Measurements from ENCODE around the gene GMDS.
"Not testable (repeated sequence)": the region's sequence is repeated elsewhere in the genome, so short reads cannot be mapped to it uniquely, and the experiment has no call there.

Gene GMDS

DNA sequence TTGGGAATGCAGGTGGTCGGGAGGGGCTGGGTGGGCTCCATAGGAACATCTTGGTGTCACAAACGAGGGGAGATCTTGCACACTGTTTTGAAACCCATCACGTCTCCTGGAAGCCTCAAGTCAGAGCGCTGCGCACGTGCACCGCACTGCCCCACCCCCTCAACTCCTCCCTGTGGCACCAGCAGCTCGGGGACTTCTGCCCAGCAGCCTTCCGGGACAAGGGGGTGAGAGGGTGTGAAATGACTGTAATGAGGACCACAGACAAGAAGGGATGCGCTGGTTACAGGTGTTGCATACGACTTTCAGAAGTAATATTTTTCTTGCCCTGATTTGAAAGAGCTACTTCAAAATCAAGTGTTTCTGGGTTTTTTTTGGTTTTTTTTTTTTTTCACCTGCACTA lies 575.4 kb downstream of the GMDS start:
- H3K27ac ChIP-seq = no peak overlapping the region
- TF ChIP-seq CTCF (conservative IDR thresholded peaks at IDR 0.05; ENCODE audit: low read depth, low read length) = no peak
- H3K9ac ChIP-seq = no peak overlapping the region
- H2AFZ ChIP-seq (ENCODE audit: low read depth) = no peak overlapping the region
- no peaks in the 10 kb centered on the region for H4K20me1 ChIP-seq (ENCODE audit: insufficient read depth)
- no peaks in the 10 kb centered on the region for H3K4me1 ChIP-seq (ENCODE audit: low read depth, poor library complexity, severe bottlenecking)
- H3K27me3 ChIP-seq (ENCODE audit: insufficient read depth, low read depth) = no peaks in the 10 kb centered on the region
- no peaks in the 10 kb centered on the region for H3K36me3 ChIP-seq (ENCODE audit: insufficient read depth)
- no peaks in the 10 kb centered on the region for H3K79me2 ChIP-seq (ENCODE audit: insufficient read depth, low read depth)
- no peak overlapping the region for H3K4me2 ChIP-seq
- no peak overlapping the region for H3K4me3 ChIP-seq (IDR thresholded peaks at IDR 0.05; ENCODE audit: insufficient read depth, low read depth, low read length)

- not testable (repeated sequence) for H3K27me3 ChIP-seq (ENCODE audit: insufficient read depth, low read depth); H3K36me3 ChIP-seq (ENCODE audit: insufficient read depth); H3K9ac ChIP-seq; H3K4me3 ChIP-seq (IDR thresholded peaks at IDR 0.05; ENCODE audit: insufficient read depth, low read depth, low read length); H3K4me2 ChIP-seq; H4K20me1 ChIP-seq (ENCODE audit: insufficient read depth); H2AFZ ChIP-seq (ENCODE audit: low read depth); H3K79me2 ChIP-seq (ENCODE audit: insufficient read depth, low read depth); H3K27ac ChIP-seq; H3K4me1 ChIP-seq (ENCODE audit: low read depth, poor library complexity, severe bottlenecking)
Measured at GRCh38 chr6:1668456-1668855, 576.9 kb downstream of the GMDS start.

DNA sequence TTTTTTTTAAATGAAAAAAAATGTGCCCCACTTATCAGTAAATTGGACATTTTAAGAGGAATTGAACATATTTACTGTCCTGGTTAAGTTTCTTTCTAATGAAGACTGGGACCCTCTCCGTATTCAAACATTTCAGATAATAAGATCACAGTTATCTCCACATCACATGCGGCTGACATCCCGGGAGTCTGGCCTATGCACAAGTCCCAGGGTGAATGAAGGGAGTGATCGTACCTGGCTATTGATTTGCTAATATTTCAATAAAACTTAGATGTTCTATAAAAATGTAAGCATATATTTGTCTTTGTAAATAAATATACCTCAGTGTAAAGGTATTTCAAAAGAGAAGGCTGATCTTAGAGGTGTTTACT lies 577.6 kb downstream of the GMDS start:
- Histone ChIP-seq H3K27me3 (ENCODE audit: insufficient read depth, low read depth) (no peaks in the 10 kb centered on the region), H3K9ac (no peak overlapping the region), H3K36me3 (ENCODE audit: insufficient read depth) (no peaks in the 10 kb centered on the region), H3K4me3 (IDR thresholded peaks at IDR 0.05; ENCODE audit: insufficient read depth, low read depth, low read length) (no peak overlapping the region), H3K4me1 (ENCODE audit: low read depth, poor library complexity, severe bottlenecking) (no peaks in the 10 kb centered on the region), H3K79me2 (ENCODE audit: insufficient read depth, low read depth) (no peaks in the 10 kb centered on the region), H2AFZ (ENCODE audit: low read depth) (no peak overlapping the region), H3K4me2 (no peak overlapping the region), H3K27ac (no peak overlapping the region), H4K20me1 (ENCODE audit: insufficient read depth) (no peaks in the 10 kb centered on the region)
- no peak for TF ChIP-seq CTCF (conservative IDR thresholded peaks at IDR 0.05; ENCODE audit: low read depth, low read length)

DNA sequence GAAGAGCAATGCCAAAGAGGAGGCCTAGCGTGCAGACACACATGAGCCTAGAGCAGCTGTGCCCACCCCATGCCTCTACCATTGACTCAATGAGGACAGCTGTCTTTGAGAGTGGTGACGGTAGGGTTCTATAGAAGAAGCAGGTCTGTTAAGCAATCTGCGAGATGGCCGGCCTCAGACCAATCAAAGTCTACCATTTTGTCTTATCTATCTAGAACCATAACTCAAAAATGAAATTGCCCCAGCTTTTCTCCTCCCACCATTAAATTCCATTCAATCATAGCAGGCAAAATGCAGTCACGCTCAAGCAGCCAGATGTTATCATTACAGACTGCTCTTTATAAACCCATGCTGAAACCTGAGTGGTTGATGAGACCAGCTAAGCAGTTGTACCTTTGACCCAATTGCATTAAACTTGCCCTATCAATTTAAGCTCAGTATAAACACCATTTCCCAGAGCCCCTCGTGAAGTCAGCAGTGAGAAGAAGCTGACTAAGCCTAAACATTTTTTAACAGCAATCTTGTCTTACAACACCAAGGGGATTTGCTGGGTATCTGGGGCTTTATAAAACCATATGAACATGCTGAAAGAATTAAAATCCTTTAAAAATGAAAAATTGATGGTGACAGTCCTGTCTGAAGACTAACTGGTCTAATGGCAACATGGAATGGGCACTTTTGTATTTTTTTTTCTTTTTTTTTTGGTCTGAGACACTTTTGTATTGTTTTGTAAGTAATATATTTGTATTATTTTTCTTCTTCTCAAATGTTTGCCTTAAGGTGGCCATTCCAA lies 578.2 kb downstream of the GMDS start:
- H3K4me3 ChIP-seq (IDR thresholded peaks at IDR 0.05; ENCODE audit: insufficient read depth, low read depth, low read length) = no peak overlapping the region
- no peak overlapping the region for H2AFZ ChIP-seq (ENCODE audit: low read depth)
- H3K4me2 ChIP-seq = no peak overlapping the region
- no peak overlapping the region for H3K9ac ChIP-seq
- H3K79me2 ChIP-seq (ENCODE audit: insufficient read depth, low read depth) = no peaks in the 10 kb centered on the region
- no peaks in the 10 kb centered on the region for H3K27me3 ChIP-seq (ENCODE audit: insufficient read depth, low read depth)
- no peaks in the 10 kb centered on the region for H4K20me1 ChIP-seq (ENCODE audit: insufficient read depth)
- no peak for TF ChIP-seq CTCF (conservative IDR thresholded peaks at IDR 0.05; ENCODE audit: low read depth, low read length)
- H3K4me1 ChIP-seq (ENCODE audit: low read depth, poor library complexity, severe bottlenecking) = no peaks in the 10 kb centered on the region
- H3K27ac ChIP-seq = no peak overlapping the region
- no peaks in the 10 kb centered on the region for H3K36me3 ChIP-seq (ENCODE audit: insufficient read depth)

- H3K36me3 ChIP-seq (ENCODE audit: insufficient read depth) = no peaks in the 10 kb centered on the region
- H4K20me1 ChIP-seq (ENCODE audit: insufficient read depth) = no peaks in the 10 kb centered on the region
- no peaks in the 10 kb centered on the region for H3K27me3 ChIP-seq (ENCODE audit: insufficient read depth, low read depth)
- H2AFZ ChIP-seq (ENCODE audit: low read depth) = no peak overlapping the region
- no peak overlapping the region for H3K27ac ChIP-seq
- no peak overlapping the region for H3K9ac ChIP-seq
- no peaks in the 10 kb centered on the region for H3K79me2 ChIP-seq (ENCODE audit: insufficient read depth, low read depth)
- no peaks in the 10 kb centered on the region for H3K4me1 ChIP-seq (ENCODE audit: low read depth, poor library complexity, severe bottlenecking)
- TF ChIP-seq CTCF (conservative IDR thresholded peaks at IDR 0.05; ENCODE audit: low read depth, low read length) = no peak
- no peak overlapping the region for H3K4me2 ChIP-seq
- no peak overlapping the region for H3K4me3 ChIP-seq (IDR thresholded peaks at IDR 0.05; ENCODE audit: insufficient read depth, low read depth, low read length)
Measured at GRCh38 chr6:1665214-1665613, 580.2 kb downstream of the GMDS start.

Measured in KMS-11 (cell line).